Esophagus (tissue), 2 donors: Measurements from ENCODE around the gene C8B. TPM values are rescaled to one million over a fixed set of nuclear protein-coding genes. Genes with fewer than 3 reads are reported as not detected.

Experiments used
- H3K27ac ChIP-seq, 2 donors: one replicate each; pipeline ENCODE4 v1.5.1; 2013; ENCODE audit warnings: low read depth in 2 of 2, mild to moderate bottlenecking in 2 of 2, inconsistent platforms in 1 of 2, low read length in 1 of 2, moderate library complexity in 1 of 2
- H3K27me3 ChIP-seq, 2 donors: one replicate each; pipeline ENCODE4 v1.6.1; 2013; ENCODE audit warnings: low read length in 2 of 2, control low read depth in 1 of 2, mild to moderate bottlenecking in 1 of 2; ENCODE audit not compliant: insufficient read depth in 2 of 2, control insufficient read depth in 1 of 2
- H3K36me3 ChIP-seq, 2 donors: one replicate each; pipeline ENCODE4 v1.6.1; 2013; ENCODE audit warnings: low read length in 1 of 2; ENCODE audit not compliant: control insufficient read depth in 2 of 2, insufficient read depth in 2 of 2
- H3K4me1 ChIP-seq, 2 donors: one replicate each; pipeline ENCODE4 v1.6.1; 2013; ENCODE audit warnings: low read length in 1 of 2; ENCODE audit not compliant: control insufficient read depth in 2 of 2, insufficient read depth in 2 of 2
- H3K4me3 ChIP-seq, 2 donors: one replicate each; pipeline ENCODE4 v1.5.1; 2013; ENCODE audit warnings: low read length in 2 of 2, mild to moderate bottlenecking in 2 of 2, low read depth in 1 of 2, moderate library complexity in 1 of 2
- H3K9me3 ChIP-seq, 2 donors: one replicate each; pipeline ENCODE4 v1.6.1; 2013; ENCODE audit warnings: mild to moderate bottlenecking in 2 of 2, low read depth in 1 of 2, low read length in 1 of 2, moderate library complexity in 1 of 2; ENCODE audit not compliant: control insufficient read depth in 2 of 2, insufficient read depth in 1 of 2
- WGBS, 2 donors: extraction: QIAGEN DNeasy Blood & Tissue Kit; methylation state at CpG; one replicate each; pipeline ENCODE4 v1.1.7; 2013; 5-methylcytosine and 5-hydroxymethylcytosine counted together
- polyA plus RNA-seq, 2 donors: library from polyadenylated mRNA; stranded (reverse); fragments of 200-250 nt; gene quantifications; one replicate each; pipeline ENCODE4 v1.2.3, GENCODE V29; 2013
- donor health status: healthy with polysubstance abuse.
- donor health status: Bipolar disorder and iron deficiency.

The C8B gene
- polyA plus RNA-seq, 2 donors: not detected

DNA sequence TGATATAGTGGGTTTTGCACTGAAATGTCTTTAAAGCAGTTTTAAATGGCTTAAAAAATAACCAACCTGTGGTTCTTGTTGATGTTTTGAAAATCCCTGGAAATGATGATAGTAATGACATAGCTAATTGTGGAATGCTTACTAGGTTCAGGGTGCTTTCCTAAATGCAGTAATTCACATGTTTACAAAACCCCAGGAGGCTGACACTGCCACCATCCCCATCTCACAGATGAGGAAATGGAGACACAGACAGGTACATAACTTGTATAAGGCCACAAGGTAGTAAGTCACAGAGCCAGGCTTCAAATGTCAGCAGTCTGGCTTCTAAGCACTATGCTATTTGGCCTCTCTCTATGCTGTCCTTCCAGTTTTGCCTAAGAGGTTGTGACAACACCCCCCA lies 40.6 kb downstream of the C8B start:
- Histone ChIP-seq H3K4me3 (no peak overlapping the region), H3K4me1 (no peaks in the 10 kb centered on the region), H3K27me3 (peaks cover 0 to 3% of the 10 kb centered on the region in 2 donors), H3K9me3 (no peaks in the 10 kb centered on the region), H3K27ac (no peak overlapping the region), H3K36me3 (no peaks in the 10 kb centered on the region)

DNA sequence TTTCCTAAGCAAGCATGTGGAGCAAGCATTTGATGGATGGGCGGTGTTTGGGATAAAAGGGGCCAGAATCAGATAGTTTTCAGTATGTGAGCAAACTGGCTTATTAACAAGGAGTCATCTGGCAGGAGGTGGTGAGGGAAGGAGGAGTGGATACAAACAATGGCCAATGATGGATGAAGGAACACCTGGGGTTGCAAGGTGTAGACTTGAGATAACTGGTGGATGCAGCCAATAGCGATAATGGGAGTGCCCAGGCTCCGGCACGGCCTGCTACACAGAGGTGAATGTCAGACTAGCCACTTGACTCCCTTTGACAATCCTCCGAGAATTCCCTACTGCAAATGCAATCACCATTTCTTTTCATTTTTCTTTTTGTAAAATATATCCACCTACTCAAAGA lies 41.7 kb downstream of the C8B start:
- no peak overlapping the region for H3K4me3 ChIP-seq
- H3K27me3 ChIP-seq: peaks cover 0 to 3% of the 10 kb centered on the region in 2 donors
- H3K27ac ChIP-seq: no peak overlapping the region
- H3K9me3 ChIP-seq: no peaks in the 10 kb centered on the region
- no peaks in the 10 kb centered on the region for H3K36me3 ChIP-seq
- 78 to 86% methylated on average over 5 of the region's 5 CpGs for WGBS, 2 donors
- H3K4me1 ChIP-seq: no peaks in the 10 kb centered on the region

DNA sequence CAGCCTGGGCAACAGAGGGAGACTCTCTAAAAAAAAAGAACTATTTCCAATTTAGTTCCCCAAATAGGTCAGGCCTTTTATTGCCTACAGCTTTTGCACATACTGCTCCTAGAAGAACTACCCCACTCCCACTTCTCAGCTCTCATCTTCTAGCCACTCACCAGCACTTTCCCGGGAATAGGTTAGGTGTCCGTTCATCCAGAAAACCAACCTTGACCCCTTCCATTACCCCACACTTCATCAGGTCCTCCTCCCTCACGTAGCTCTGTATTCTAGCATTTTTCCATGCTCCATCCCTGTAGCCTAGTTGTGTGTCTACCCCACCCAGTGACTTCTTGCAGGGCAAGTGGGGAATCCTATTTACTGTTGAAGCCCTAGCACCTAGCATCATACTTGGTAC lies 42.6 kb downstream of the C8B start:
- Histone ChIP-seq H3K27me3 (peaks cover 0 to 3% of the 10 kb centered on the region in 2 donors), H3K9me3 (no peaks in the 10 kb centered on the region), H3K4me1 (no peaks in the 10 kb centered on the region), H3K4me3 (no peak overlapping the region), H3K27ac (no peak overlapping the region), H3K36me3 (no peaks in the 10 kb centered on the region)
- WGBS, 2 donors: 59 to 73% methylated on average over 3 of the region's 3 CpGs

DNA sequence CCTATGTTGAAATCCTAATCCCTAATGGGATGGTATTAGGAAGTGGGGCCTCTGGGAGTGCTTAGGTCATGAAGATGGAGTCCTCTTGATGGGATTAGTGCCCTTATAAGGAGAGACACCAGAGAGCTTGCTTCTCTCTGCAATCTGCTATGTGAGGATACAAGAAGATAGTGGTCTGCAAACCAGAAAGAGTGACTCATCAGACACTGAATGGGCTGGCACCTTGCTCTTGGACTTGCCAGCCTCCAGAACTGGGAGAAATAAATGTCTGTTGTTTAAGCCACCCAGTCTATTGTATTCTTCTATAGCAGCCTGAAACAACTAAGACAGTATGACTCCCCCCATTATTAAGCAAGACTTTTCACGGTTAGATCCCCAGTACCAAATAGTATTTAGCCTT lies 43.3 kb downstream of the C8B start:
- Histone ChIP-seq H3K27ac (no peak overlapping the region), H3K4me3 (no peak overlapping the region), H3K9me3 (no peaks in the 10 kb centered on the region), H3K4me1 (no peaks in the 10 kb centered on the region), H3K27me3 (peaks cover 0 to 3% of the 10 kb centered on the region in 2 donors), H3K36me3 (no peaks in the 10 kb centered on the region)
- WGBS, 2 donors: 86 to 89% methylated on average over 1 of the region's 1 CpG

DNA sequence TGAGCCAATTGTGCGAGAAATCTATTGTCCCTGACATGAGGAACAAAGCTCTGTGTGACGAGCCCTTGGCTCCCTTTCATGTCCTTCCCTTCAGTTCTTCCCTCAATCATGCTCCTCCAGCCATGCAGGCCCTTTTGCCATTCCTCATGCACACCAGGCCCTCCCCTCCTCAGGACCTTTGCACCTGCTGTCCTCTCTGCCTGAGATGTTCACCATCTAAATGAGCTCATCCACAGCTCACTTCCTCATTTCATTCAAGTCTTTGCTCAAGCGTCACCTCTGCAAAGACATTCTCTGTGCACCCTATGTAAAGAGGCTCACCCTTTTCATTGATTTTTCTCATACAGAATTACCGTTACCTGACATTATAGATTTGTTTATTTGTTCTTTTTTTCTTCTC lies 43.7 kb downstream of the C8B start:
- no peak overlapping the region for H3K27ac ChIP-seq
- no peaks in the 10 kb centered on the region for H3K4me1 ChIP-seq
- H3K36me3 ChIP-seq: no peaks in the 10 kb centered on the region
- H3K4me3 ChIP-seq: no peak overlapping the region
- 75 to 89% methylated on average over 4 of the region's 4 CpGs for WGBS, 2 donors
- H3K27me3 ChIP-seq: peaks cover 0 to 3% of the 10 kb centered on the region in 2 donors
- no peaks in the 10 kb centered on the region for H3K9me3 ChIP-seq

DNA sequence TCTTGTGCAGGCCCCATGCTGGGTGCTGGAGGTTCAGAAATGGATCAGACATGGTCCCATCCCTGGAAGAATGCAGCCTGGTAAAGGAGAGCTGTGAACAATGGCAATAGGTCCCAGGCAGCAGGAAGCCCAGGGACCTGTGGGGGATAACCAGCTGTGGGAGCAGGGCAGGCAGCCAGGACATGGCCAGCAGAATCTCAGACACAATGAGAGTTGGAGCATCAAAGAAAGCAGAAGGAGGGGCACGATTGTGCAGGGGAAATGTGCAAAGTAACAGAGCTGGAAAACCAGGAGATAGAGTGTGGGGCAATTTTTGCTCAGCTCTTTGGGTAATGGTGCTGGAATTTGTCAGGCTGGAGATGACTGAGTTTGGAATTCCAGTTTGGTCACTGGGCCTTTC lies 44.3 kb downstream of the C8B start:
- WGBS, 2 donors: 18 to 27% methylated on average over 1 of the region's 1 CpG
- Histone ChIP-seq H3K4me3 (no peak overlapping the region), H3K9me3 (no peaks in the 10 kb centered on the region), H3K36me3 (no peaks in the 10 kb centered on the region), H3K4me1 (no peaks in the 10 kb centered on the region), H3K27me3 (peaks cover 0 to under 1% of the 10 kb centered on the region in 2 donors), H3K27ac (no peak overlapping the region)

DNA sequence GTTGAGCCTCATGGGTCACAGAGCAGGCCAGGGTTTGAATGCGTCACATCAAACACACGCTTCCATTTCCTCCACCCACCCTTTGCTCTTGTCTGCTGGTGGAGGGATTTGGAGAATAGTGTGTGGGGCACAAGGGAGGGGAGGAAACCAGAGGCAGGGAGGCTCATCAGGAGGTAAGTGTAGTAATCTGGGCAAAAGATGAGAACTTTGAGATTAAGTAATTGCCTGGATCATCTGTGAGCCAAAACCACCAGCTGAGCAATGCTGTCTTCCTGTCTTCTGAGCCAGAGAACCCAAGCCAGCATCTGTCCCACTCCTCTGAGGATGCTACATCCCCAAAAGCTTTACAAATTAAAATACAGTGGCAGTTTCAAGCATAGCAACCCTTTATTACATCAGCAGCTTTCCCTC lies 45.2 kb downstream of the C8B start:
- Histone ChIP-seq H3K36me3 (no peaks in the 10 kb centered on the region), H3K9me3 (no peaks in the 10 kb centered on the region), H3K4me1 (no peaks in the 10 kb centered on the region), H3K27me3 (no peaks in the 10 kb centered on the region), H3K27ac (no peak overlapping the region), H3K4me3 (no peak overlapping the region)
- 75 to 80% methylated on average over 2 of the region's 2 CpGs for WGBS, 2 donors

DNA sequence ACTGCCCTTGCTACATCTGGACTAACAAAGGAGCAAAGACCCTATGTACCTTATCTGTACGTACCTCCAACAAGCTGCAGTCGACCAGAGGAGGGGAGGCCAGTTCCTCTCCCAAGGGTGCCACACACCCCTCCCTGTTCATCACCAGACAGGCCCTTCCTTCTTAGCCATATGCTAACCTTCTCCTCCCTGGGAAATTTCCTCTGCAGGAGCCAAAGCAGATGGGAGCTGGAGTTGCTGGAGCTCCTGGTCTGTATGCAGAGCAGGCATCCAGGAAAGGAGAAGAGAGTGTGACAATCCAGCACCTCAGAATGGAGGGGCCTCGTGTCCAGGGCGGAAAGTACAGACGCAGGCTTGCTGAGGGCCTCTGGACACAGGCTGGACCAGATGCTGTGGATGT lies 48.5 kb downstream of the C8B start:
- Histone ChIP-seq H3K27me3 (no peaks in the 10 kb centered on the region), H3K36me3 (no peaks in the 10 kb centered on the region), H3K27ac (no peak overlapping the region), H3K4me1 (no peaks in the 10 kb centered on the region), H3K9me3 (no peaks in the 10 kb centered on the region), H3K4me3 (no peak overlapping the region)
- 70 to 81% methylated on average over 5 of the region's 5 CpGs for WGBS, 2 donors

DNA sequence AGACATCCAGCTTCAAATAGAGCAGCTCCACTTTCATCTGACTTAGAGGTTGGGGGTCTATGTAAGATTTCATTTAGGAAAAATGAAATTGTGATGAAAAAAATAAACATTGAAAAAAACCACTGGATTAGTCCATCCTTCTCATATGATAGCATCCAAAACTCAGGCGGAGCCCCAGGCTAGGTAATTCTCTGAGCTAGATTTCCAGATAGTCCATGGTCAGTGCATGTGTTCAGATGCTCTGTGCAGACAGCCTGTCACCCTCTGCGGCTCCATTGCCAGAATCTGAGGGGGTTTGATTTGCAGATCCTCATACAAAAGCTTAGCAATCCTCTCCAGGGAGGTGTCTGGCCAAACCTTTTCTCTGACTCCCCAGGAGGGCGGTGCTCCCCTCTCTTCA lies 49.2 kb downstream of the C8B start:
- Histone ChIP-seq H3K4me3 (no peak overlapping the region), H3K27ac (no peak overlapping the region), H3K9me3 (no peaks in the 10 kb centered on the region), H3K4me1 (no peaks in the 10 kb centered on the region), H3K36me3 (no peaks in the 10 kb centered on the region), H3K27me3 (no peaks in the 10 kb centered on the region)
- WGBS, 2 donors: 83 to 87% methylated on average over 3 of the region's 3 CpGs

DNA sequence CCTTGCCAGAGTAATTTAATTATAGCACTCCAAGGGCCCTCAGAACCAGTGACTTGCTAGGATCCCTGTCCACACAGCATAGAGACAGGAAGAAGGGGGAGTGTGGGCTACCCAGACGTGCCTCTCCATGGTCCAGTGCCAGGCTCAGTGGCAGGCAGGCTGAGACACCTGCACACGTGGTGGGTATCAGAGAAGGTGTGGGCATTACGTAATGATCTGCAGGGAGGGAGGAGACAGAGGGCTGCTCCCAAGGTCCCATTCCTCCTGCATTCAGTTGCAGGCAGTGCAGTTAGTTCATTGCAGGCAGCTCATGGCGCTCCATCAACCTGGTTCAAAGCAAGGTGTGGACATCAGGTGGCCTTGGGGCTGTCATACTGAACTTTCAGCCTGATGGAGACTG lies 49.9 kb downstream of the C8B start:
- H3K36me3 ChIP-seq: no peaks in the 10 kb centered on the region
- H3K4me3 ChIP-seq: no peak overlapping the region
- no peaks in the 10 kb centered on the region for H3K4me1 ChIP-seq
- 47 to 49% methylated on average over 4 of the region's 4 CpGs for WGBS, 2 donors
- no peaks in the 10 kb centered on the region for H3K27me3 ChIP-seq
- no peak overlapping the region for H3K27ac ChIP-seq
- no peaks in the 10 kb centered on the region for H3K9me3 ChIP-seq
